Measurements from ENCODE around the gene DAAM2.

DNA sequence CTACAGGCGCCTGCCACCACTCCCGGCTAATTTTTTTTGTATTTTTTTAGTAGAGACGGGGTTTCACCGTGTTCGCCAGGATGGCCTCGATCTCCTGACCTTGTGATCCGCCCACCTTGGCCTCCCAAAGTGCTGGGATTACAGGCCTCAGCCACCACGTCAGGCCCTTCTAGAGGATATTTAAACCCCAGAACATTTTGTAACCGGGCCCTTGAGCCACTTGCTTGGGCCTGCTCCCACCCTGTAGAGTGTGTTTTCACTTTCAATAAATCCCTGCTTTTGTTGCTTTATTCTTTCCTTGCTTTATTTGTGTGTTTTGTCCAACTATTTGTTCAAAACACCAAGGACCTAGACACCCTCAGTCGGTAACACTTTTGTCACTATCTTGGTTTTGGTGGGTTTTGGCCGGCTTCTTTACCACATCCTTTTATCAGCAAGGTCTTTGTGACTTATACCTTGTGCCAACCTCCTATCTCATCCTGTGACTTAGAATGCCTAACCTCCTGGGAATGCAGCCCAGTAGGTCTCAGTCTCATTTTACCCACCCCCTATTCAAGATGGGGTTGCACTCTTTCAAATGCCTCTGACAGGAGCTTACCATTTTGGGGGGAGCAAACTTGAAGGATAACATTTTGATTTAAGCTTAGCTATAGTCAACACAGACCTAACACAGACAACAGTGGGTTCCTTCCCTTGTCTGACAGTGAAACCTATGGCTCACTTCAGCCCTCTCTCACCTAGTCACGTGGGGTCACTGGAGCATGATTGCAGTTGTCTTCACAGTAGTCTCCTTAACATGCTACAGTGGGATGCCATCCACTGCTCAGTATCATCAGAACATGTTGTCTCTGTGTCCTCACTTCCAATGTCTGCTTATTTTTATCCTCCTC, 39.1 kb upstream of the DAAM2 start:
- TF ChIP-seq POLR2A (IDR thresholded peaks at IDR 0.05; ENCODE audit: low read depth, low read length) = no peak
- TF ChIP-seq POLR2AphosphoS5 (IDR thresholded peaks at IDR 0.05; ENCODE audit: low read depth, low read length) = no peak
